ENCODE data around the gene IQCH.

The IQCH gene

DNA sequence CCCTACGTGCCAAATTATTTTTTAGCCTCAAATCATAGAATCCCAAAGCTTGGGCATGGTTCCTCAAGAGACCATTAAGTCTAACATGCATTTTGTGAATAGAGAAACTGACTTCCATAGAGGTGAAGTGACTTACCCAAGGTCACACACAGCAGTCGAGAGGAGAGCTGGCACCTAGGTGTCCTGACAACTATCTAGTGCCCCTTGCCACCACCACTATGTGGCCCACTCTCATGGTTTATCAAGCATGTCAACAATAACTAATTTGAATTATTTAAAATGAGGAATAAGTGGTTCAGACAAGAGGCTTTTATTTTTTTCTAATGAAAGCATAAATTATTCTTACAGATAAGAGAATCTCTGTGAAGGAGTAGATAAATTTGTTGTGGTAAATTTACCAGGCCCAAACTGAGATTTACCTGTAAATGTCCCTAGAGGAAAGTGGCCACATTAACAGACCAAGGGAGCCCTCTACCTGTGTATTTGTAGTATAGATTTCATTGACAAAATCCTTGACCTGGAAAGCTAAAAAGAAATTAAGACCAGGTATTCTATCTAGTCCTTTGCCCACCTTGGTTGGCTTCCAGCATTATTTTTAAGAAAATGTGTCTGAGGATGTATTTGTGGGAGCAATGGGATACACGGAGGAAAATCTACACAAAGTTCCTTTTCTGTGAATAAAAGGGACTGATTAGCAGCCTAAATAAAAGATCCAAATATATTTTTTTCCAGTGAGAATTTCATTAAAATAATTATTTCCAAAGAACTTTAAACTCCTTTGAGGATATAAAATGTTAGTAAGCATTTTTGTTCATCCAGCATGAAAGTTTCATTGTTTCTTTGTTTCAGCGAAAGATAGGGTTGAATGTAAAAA is 49.1 kb downstream of the IQCH start:
- no peak for DNase-seq (ENCODE audit: low read depth)

DNA sequence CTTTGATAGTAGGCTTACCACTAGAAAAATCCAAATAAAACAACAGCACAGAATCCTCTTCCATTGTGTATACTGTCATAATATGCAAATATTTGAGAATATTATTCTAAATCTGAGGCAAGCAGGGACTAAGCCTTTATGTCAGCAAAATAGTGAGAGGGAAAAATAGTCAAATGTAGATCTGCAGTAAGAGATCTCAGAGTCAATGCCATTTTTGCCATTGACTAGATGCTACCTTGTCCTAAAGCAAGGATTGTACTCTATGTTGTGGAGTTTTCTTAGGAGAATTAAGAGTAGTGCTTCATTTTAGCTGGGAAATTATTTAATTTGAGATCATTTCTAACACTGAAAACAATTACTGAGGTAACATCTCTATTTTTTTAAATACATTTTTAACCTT is 50.2 kb downstream of the IQCH start:
- no peak for DNase-seq (ENCODE audit: low read depth)

DNA sequence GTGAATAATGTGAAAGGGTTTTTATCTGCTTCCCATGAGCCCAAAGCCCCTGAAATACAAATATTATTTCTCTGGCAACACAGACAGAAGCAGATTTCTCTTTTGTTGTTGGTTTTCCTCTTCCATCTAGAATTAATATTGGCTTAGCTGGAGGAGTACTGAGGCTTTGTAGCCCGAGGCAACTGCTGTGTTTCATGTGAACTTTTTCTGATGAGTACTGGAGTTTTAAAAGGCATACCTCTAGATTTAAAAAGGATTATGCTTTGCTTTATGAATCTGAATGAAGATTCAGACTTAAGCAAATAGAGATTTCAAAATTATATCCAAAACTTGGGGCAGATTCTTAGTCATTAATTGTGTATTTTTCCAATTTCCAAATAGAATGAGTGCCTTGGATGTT is 50.9 kb downstream of the IQCH start:
- DNase-seq (ENCODE audit: low read depth) = no peak

DNA sequence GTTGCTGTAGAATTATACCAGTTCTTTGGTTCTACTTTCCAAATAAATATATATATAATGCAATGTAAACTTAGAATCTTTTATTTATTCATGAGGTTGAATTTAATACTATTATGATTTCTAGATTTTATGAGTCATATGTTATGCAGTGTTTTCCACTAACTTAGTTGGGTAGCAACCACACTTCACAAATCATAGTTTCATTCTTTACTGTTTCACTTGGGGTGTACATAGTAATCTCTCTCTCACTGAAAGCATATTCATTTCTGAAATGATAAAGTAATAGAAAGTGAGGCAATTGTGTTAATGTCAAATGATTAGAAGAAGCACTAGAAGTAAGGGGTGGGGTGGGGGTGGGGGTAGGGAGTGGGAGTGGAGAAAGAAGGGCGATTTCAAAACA is 52.6 kb downstream of the IQCH start:
- no peak for DNase-seq (ENCODE audit: low read depth)

DNA sequence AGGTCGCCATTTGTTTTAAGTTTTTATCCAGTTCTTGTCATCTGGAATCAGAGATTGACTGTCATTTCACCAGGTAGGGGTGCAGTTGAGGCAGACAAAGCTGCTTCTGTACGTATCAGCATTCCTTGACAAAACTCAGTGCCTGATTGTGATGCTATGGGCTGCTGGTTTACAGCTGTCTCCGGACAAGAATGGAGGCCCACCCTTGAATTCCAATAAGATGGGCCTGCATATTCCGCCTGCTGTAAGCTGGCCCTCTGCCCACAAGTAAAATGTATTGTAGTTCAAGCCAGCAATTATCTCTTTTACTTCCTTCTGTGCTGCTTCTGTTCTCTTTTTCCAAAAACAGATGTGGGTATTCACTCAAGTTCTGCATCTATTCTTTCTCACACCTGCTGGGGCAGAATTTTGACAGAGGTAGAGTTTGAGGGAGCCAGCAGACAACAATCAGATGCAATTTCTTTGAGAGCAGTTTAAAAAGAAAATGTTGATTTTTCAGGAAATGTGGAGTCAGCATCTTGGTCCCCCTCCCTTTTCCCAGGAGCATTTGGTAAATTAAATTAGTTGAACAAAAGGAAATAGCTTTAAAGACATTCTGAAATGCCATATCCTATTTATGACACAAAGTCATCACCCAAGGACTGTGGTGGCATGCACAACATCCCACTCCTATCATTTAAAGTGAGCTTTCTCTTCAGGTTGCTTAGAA is 53.5 kb downstream of the IQCH start:
- DNase-seq (ENCODE audit: low read depth) = no peak

DNA sequence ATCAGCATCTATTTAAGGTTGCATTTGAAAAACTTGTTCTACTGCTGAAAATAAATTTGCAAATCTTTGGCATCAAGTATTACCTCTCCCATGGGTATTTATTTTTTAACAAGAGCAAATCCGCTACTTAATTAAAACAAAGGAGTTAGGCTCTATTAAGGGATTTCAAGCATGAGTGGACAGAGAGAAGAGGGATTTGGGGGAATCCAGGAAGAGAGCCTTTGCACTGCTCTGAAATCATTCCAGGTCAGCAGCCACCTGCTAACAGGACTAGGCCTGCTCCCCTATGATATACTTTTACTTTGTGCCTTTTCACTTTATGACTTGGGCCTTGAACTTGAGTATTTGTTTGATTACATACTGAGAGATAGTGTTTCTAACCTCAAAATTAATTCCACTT is 57.1 kb downstream of the IQCH start:
- DNase-seq (ENCODE audit: low read depth) = no peak

DNA sequence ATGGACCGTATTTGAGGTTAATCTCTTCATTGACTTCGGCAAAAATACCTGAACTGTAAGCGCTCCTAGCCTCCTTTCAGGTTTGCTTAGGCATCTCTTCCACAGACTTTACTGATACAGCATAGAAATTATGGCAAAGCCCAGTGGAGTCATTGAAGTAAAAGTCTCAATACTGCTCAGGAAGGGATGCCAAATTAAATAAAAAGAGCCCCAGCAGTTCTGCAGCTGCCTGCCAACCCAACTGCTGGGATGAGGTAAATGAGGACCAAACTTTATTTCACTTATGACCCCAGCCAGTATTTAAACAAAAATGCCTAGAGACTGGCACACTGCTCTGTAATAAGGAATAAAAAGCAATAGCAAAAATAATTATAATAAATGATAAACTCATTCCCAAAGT is 65.4 kb downstream of the IQCH start:
- no peak for DNase-seq (ENCODE audit: low read depth)

DNA sequence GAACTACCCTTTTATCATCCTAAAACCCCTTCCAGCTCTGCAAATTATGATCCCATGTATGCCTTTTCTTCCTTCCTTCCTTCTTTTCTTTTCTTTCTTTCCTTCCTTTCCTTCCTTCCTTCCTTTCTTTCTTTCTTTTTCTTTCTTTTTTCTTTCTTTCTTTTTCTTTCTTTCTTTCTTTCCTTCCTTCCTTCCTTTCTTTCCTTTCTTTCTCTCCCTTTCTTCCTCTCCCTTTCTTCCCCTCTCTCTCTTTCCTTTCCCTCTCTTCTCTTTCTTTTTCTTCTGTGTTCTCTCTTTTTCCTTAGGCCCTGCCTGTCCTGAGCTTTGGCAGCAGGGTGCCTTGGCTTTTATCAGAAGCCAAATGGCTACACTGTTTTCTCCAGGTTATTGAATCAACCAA is 66.8 kb downstream of the IQCH start:
- DNase-seq (ENCODE audit: low read depth) = no peak

DNA sequence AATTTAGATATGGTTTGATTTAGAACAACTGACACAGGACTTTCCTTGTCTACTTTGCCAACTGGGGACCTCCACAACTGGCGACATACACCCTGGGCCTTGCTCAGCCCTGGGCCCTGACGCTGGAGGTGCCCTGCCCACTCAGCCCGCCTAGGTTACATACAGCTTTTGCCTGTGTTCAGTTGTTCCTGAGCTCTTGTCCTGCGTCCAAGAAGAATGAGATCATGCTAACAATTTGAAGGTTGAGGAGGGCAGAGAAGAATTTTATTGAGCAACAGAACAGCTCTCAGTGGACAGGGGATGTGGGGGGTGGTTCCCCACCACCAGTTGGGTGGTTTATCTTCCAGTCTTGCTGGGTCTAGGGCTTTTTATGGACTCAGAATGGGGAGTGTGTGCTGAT is 67.9 kb downstream of the IQCH start:
- DNase-seq (ENCODE audit: low read depth) = no peak

DNA sequence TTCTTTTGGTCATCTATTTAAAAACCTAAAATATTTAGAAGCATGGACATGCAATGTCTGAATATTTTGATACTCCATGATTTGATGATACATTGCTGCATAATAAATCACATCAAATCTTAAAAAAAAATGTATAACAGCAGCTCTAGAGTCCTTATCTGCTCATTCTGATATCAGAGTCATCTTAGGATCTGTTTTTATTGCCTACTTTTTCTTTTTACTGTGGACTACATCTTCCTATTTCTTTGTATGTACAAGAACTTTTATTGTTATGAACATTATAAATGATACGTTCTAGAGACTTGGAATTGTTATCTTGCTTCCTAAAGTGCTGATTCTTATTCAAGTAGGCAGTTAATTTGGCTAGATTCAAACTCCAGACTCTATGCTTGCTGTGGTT is 72.7 kb downstream of the IQCH start:
- no peak for DNase-seq (ENCODE audit: low read depth)

DNA sequence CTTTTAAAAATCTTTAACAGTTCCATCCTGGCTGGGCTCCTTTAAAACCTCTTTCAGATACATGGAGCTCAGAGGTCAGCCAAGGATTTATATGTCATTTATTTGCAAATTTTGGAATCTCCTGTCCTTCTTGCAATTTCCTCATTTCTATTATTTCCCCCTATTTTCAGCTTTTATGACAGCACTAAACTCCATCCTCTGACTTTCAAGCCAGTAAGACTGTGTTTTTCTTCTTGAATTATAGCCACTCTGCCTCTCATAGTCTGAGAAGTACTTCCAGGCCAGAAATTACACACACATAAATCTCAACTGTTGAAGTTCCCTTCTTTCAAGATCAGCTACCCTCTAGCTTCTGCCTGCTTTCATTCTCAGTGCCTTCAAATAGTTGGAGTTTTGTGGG is 73.2 kb downstream of the IQCH start:
- no peak for DNase-seq (ENCODE audit: low read depth)

DNA sequence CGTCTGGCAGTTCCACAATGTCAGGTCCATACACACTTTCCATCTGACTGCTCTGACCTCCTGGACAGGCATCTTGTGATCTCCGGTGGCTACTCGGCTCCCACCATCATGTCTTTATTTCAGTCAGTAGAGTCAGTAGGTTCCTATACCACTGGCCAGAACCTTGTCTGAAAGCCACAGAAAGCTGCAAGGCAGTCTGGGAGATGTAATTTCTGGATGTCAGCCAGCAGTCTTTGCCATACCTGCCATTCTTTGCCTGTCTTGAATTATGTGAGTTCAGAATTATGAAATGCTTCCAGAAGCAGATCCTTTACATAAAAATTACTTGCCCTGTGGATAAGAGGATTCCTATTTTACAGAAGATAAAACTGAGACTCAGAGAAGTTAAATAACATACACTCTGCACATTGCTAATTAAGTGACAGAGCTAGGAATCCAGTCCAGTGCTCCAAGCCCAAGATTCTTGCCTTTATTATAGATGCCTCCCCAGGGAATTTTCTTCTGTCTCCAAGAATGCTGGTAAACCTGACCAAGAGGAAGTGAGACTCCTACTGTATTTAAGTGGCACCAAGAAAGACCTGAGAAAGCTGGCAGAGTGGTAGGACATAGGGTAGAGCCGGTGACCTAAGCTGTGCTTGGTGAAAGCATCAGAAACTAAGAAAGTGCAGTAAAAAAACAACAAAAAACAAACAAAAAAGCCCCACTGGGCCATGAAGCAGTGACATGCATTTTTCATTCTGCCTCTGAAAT is 75.6 kb downstream of the IQCH start:
- no peak for DNase-seq (ENCODE audit: low read depth)

DNA sequence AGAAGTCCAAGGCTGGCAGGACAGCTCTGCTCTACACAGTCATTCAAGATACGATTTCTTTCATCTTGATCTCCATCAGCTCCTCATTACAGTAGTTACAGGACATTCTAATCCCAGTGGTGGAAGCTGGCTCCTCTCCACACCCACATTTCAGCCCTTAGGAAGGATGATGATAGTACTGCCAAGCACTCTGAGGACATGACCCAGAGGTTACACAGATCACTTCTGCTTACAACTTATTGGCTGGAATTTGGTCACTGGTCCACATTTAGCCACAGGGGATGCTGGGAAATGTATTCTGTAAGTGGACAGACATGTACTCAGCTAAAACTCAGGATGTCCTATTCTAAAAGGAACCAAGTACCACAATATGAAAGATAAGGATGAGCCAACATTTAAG is 77.1 kb downstream of the IQCH start:
- DNase-seq (ENCODE audit: low read depth) = no peak

DNA sequence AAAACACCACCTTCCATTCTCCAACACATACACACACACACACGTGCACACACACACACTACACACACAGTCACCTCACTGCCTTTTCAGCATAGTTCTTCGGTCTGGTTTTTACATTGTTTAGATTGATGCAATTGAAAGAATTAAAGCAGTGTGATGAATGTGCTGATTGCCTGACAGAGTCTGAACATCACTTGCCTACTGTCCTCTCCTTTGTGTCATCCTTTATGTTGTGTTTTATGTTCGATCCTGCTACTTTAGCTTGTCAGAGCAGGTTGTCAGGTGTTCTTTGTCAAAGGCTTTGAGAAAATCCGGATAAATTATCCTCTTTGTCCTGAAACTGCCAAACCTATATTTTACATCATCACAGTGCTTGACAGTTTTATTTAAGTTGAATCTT is 80.4 kb downstream of the IQCH start:
- DNase-seq (ENCODE audit: low read depth) = no peak

DNA sequence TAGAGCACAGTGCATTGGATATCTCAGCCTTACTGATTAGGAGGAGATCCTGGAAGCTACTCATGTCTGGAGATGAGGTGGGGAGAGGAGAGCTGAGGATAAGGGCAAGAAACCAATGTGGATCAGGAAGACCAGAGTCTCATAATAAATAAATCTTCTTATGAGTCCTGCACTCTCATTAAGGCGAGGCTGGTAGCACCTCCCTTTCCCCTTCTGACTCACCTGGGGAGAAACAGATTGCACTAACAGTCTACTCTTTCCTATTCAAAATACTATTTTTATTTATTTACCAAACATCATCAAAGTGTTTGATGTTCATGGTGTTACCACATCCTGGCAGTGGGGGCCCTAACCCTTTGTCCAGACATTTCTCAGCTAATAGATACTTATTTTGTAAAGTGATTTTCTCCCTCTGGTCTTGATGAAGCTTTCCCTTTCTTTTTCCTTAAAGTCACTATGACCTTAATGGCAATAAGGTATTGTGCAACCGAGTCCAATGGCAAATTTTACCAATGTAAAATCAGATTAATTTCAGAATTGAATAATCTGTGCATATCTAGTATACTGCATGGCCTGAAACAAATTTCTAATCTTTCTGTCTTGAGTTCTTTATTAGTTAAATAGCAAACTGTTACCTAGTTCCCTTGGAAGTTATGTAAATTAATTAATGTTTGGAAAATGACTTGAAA is 81.1 kb downstream of the IQCH start:
- no peak for DNase-seq (ENCODE audit: low read depth)

DNA sequence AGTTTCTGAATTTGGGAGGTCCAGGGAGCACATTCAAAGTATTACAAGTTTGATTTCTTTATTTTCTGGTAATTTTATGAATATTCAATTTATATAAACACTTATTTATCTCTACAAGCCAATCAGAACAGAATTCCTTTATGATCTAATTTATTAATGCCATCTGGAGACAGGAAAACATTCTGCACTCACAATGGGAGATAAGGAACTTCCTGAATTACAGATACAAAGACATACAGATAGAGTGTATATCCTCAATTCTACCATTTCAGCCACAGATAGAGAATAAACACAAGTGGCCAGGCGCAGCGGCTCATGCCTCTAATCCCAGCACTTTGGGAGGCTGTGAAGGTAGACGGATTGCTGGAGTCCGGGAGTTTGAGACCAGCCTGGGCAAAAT is 86.0 kb downstream of the IQCH start:
- DNase-seq (ENCODE audit: low read depth) = no peak

DNA sequence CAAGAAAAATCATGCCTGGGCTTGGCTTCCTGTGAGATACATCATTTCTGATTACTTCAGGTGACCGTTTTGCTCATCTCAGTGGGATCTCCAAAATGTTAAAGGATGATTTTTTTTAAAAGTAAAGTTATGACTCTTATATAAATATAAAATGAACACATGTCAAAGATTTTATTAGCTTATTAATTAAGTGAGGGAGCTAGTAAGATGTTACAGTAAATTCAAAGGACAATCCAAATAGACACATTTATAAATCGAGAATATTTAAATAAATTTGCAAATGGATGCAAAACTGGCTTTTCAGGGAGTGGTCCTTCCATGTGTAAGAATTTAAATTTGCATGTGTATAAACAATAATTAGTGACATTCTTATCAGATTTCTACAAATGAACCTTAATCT is 87.0 kb downstream of the IQCH start:
- no peak for DNase-seq (ENCODE audit: low read depth)

DNA sequence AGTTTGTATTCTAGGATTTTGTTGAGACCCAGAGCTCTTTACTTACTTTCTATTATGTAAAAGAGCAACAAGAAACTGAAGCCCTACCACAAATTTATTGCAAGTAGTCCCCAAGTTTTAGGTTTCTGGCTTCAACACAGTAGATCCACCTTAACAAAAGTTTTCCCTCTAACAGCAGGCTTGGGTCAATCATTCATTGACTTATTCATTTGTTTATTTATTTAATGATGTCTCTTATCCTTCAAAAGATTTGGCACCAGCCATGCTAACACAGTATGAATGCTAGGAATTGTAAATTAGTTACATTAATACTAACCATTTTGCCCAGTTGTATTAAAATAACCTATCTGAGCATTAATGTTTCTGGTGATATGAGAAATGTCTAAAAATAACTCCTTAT is 88.6 kb downstream of the IQCH start:
- no peak for DNase-seq (ENCODE audit: low read depth)

DNA sequence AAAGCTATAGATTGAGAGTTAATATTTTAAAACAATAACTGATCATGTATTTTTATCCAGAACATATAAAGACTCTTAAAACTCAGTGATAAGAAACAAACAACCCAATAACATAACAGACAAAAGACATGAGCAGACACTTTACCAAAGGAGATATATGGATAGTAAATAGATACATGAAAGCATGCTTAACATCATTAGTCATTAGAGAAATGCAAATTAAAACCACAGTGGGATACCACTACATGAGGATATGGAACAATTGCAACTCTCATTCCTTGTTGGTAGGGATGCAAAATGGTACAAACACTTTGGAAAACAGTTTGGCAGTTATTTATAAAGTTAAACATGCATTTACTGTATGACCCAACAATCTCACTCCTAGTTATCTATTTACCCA is 95.0 kb downstream of the IQCH start:
- no peak for DNase-seq (ENCODE audit: low read depth)

DNA sequence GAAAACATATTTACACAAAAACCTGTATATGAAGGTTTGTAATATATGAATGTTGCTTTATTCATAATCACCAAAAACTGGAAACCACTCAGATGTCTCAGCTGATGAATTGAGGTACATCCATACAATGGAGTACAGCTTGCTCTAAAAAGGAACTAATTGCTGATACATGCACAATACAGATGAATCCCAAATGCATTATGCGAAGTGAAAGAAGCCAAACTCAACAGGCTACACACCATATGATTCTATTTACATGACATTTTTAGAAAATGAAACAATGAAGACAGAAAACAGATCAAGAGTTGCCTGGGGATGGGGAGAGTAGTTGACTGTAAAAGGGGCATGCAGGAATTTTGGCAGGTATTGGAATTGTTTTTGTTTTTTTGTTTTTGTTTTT is 95.5 kb downstream of the IQCH start:
- DNase-seq (ENCODE audit: low read depth) = no peak

DNA sequence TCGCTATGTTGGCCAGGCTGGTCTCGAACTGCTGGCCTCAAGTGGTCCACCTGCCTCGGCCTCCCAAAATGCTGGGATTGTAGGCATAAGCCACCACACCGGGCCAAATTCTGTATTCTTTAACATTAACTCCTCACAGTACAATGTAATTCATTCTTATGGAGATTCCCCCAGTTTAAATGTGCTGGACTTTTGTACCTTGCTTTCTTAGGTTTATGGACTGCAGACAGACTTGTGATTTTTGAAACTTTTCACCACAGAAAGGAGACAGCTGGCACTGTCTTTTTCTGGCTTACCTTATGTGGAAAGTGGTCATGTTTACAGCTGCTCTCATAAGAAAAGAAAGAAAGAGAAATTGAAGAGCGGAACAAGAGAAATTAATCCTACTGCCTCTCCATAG is 103.8 kb downstream of the IQCH start:
- no peak for DNase-seq (ENCODE audit: low read depth)

DNA sequence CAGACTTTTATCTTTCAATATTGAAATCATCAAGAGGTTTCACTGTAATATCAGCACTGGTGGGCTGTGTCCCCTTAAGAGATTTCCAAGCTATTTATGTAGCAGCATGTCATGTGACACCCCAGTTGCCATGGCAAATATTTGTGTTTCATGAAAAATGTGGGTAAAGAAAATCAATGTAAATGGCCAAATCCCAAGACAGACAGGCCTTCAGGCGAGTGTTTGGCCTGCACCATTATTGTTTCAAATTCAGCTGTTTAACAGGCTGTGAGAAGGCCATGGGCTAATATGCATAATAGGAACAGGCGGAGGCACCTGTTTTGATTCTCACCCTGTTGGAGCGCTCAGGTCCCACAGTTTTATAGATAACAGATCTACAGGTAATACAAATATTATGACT is 104.2 kb downstream of the IQCH start:
- no peak for DNase-seq (ENCODE audit: low read depth)

Measured in stimulated activated CD8-positive, alpha-beta memory T cell treated with anti-CD3 and anti-CD28 coated beads, Interleukin-4, amount 100 ng/mL, for 24 hours (primary cell).